ENCODE data around the gene PQBP1.

The PQBP1 gene

DNA sequence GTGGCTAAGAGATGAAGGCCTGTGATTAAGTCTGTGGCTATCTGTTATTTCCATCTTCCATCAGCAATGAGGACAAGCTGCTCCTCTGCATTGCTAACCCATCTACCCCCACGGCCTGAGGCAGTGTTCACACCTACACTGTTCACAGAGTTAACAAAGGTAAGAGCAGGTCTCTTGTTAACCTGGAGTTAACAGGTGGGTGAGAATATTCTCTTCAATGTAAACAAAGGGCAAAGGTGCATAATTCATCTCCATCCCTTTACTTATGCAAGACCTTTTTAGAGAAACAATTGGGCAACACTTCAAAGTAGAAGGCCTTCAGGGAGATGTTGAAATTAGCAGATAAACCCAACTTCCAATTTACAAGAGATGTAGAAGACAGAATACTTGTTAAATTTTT, 10.9 kb downstream of the PQBP1 start:
- TF ChIP-seq, protein P1, sequence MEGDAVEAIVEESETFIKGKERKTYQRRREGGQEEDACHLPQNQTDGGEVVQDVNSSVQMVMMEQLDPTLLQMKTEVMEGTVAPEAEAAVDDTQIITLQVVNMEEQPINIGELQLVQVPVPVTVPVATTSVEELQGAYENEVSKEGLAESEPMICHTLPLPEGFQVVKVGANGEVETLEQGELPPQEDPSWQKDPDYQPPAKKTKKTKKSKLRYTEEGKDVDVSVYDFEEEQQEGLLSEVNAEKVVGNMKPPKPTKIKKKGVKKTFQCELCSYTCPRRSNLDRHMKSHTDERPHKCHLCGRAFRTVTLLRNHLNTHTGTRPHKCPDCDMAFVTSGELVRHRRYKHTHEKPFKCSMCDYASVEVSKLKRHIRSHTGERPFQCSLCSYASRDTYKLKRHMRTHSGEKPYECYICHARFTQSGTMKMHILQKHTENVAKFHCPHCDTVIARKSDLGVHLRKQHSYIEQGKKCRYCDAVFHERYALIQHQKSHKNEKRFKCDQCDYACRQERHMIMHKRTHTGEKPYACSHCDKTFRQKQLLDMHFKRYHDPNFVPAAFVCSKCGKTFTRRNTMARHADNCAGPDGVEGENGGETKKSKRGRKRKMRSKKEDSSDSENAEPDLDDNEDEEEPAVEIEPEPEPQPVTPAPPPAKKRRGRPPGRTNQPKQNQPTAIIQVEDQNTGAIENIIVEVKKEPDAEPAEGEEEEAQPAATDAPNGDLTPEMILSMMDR (conservative IDR thresholded peaks at IDR 0.05; ENCODE audit: control insufficient read depth, insufficient read depth, low read depth, low read length) = no peak
- no peak for DNase-seq (ENCODE audit: low read depth)
- H3K4me3 ChIP-seq (ENCODE audit: control insufficient read depth, low read depth, low read length) = no peak overlapping the region

DNA sequence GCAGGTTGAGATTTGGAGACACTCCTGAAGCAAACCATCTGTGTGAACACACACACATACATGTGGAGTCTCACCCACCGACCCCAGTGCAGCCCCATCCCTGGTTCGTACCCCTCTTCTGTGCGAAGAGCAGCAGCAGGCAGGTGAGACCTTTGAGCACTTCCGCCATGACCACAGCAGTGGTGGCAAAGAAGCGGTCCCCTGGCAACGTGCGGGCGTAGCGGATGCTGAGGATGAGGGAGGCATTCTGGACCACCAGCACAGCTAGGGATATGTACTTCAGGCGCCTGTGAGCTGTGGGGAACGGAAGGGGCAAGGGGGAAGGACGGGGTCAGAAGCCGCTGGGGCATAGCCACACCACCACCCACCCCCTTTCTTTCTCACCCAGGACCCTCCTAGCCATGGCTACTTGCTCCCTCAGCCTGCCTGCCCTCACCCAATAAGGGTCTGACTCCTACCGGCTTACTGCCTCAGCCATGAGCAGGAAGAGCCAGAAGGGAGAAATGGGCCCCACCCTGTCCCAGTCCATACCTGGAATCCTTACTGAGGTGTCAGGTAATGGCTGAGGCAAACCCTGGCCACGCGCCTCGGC, 12.1 kb downstream of the PQBP1 start:
- H3K4me3 ChIP-seq (ENCODE audit: control insufficient read depth, low read depth, low read length) = no peak overlapping the region
- DNase-seq (ENCODE audit: low read depth) = no peak
- TF ChIP-seq, protein P1 (conservative IDR thresholded peaks at IDR 0.05; ENCODE audit: control insufficient read depth, insufficient read depth, low read depth, low read length) = no peak

DNA sequence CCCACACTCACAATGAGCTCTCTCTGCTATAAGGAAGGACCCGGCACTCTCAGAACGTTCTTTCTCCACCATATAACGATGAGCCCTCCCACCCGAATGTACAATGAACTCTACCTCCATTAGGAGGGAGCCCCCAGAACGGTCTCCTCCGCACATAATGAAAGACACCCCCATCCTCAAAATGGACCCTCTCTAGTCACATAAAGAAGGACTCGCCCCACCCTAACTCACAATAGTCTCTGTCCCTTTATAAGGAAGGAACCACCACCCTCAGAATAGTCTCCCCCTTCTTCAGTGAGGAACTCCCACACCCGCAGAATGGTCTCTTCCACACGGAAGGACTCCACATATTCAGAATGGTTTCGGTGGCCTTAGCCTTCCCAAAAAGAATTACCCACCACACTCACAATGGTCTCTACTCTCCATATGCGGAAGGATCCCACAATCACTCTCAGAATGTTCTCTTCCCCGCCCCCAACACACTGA, 13.2 kb downstream of the PQBP1 start:
- TF ChIP-seq, protein P1 (conservative IDR thresholded peaks at IDR 0.05; ENCODE audit: control insufficient read depth, insufficient read depth, low read depth, low read length) = no peak
- peak overlapping the region; percentile 68 for H3K4me3 ChIP-seq (ENCODE audit: control insufficient read depth, low read depth, low read length)
- DNase-seq (ENCODE audit: low read depth) = peak; percentile 19

DNA sequence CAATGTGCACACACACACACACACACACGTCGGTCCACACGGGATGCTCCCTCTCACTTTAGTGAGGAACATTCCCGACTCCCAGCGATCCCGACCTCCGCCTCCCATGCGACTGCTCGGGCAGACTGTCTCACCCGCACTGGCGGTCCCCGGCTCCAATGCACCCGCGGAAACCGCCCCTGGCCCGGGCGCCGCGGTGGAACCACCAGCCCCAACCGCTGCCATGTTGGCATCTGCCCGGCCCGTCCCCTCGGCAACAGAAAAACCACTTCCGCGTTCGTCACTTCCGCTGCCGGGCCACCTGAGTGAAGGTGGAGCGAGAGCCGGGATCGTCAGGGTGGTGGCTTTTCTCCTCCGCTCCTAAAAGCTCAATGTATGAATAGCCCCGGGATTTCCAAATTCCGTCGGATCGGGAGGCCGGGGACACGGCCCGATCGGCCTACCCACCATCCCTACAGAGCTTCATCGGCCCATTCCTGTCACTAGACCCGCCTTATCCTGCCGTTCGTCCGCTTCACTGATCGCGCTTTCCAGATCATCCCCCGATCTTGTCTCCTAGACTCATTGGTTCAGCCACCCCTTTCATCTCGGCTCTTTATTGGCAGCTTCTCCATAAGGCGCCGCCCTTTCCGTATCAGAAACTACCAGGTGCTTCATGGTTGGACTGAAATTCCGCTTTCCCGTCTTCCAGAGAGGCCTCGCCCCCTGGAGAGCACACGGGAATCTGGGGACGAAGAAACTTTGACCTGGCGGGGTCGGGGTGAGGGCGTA, 13.9 kb downstream of the PQBP1 start, which contains the start of gene SLC35A2:
SLC35A2 (minus strand) TSS at position 235 of the 771 bp plus-strand sequence; CDS start at position 225, 10 bp downstream.
- TF ChIP-seq, protein P1 (conservative IDR thresholded peaks at IDR 0.05; ENCODE audit: control insufficient read depth, insufficient read depth, low read depth, low read length) = no peak
- peak; percentile 58 for DNase-seq (ENCODE audit: low read depth)
- peak within 1 kb of the TSS; percentile 68 for H3K4me3 ChIP-seq (ENCODE audit: control insufficient read depth, low read depth, low read length)

DNA sequence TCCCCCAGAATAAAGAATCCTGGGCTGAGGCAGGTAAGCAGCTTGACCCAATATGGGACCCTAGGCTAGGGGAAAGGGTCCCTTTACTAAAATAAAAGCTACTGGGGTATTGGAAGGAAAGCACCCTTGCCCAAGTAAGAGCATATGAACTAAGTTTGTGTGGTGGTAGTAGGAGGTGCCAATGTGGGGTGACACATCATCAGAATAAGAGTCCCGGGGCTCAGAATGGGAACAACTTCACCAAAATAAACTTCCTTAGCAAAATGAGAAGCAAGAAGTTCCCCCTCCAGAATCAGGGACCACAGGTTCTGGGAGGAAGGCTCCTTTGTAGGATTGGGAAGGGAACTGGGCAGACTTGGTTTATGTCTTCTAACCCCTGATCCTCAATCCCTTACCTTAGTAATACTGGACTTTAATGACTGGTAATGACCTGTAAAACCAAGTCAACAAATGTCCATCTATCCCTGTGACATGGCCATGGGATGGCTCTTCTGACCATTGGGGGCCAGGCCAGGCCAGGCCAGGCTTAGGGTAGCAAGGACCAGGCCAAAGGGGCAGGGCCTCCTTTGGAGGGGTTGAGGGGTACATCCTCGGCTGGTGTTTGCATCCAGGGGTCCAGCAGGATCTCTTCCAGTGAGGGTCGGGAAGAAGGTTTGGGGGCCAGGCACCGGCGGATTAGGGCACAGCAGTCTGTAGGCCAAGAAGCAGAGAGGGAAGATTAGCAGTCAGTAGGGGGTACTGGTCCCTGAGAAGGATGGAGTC, 16.1 kb downstream of the PQBP1 start:
- TF ChIP-seq, protein P1 (conservative IDR thresholded peaks at IDR 0.05; ENCODE audit: control insufficient read depth, insufficient read depth, low read depth, low read length) = no peak
- H3K4me3 ChIP-seq (ENCODE audit: control insufficient read depth, low read depth, low read length) = no peak overlapping the region
- no peak for DNase-seq (ENCODE audit: low read depth)

DNA sequence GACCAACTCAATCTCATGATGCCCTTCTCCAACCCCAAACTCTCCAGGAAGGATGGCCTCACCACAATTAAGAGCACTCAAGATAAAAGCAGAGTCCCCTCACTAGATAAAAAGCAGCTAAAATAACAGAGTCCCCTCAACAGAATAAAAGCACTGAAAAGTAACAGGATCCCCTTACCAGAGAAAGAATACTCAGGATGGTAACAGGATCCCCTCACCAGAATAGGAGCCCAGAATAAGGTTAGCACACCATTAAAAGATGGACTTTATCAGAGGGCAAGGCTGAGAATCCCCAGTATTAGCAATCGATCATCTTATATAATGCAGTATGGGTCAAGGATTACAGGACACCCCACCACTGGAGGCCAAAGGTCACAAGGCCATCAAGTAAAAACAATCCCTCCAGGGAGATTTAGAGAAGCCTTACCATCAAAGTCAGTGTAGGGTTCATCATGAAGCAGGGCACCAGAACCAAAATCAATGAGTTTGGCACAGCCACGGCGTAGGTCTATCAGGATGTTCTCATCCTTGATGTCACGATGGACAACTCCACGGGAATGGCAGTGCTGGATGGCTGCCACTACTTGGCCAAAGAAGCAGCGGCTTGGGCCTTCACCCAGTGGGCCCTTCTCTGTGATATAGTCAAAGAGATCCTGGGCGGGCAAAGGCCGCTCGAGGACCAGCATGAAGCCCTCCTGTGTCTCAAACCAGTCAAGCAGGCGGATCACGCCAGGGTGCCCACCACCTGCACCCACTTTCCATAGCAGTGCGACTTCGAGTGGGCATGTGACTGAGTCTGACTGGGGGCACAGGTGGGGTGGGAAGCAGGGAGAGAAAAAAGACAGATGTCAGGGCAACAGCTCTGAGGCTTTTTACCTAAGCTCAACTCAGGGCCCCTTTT, 17.1 kb downstream of the PQBP1 start:
- TF ChIP-seq, protein P1 (conservative IDR thresholded peaks at IDR 0.05; ENCODE audit: control insufficient read depth, insufficient read depth, low read depth, low read length) = no peak
- no peak for DNase-seq (ENCODE audit: low read depth)
- H3K4me3 ChIP-seq (ENCODE audit: control insufficient read depth, low read depth, low read length) = no peak overlapping the region

Measured in fibroblast of mammary gland (primary cell).